Activated T-helper 1 cell treated with Interleukin-2 at 50 U/mL for 16 hours (primary cell): ENCODE data around the gene RARA.

Experiments
- DNase-seq: peaks from one replicate; pipeline ENCODE4 v3.0.0-alpha.2; 2020; ENCODE audit warnings: low read depth

Gene RARA

DNA sequence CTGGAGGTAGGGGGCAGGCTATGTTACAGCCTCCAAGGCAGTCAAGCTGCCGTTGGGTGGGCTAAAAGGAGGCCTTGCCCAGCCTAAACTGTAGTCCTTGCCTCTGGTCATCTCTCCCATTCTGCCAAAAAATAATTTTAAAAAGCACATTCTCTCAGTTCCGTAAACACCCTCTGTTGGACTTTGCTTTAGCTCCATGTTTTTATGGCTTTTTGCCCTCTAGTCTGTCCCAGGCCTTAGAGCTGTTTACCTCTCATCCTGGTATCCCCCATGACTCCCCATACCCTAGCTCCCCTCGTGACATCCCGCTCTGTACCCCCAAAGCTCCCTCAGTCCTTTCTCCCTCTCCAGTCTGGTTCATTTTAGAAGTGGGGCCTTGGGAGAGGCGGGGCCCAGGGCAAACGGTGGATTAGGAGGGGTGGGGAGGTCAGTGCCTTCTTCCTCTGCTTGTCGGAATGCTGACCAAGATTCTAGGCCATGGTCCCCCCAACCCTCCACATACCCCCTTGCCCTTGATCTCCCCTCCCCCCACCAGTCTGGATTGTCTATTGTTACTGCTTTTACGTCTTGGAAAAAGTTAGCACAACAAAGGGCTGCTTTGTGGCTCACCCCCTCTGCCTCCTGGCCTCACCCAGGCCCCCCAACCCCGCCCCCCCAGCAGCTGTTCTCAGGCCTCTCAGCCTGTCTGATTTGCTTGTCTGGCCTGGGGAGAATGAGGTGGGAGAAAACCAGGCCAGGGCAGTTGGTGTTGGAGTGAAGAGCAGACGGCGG lies 37.2 kb downstream of the RARA start:
- no peak for DNase-seq

DNA sequence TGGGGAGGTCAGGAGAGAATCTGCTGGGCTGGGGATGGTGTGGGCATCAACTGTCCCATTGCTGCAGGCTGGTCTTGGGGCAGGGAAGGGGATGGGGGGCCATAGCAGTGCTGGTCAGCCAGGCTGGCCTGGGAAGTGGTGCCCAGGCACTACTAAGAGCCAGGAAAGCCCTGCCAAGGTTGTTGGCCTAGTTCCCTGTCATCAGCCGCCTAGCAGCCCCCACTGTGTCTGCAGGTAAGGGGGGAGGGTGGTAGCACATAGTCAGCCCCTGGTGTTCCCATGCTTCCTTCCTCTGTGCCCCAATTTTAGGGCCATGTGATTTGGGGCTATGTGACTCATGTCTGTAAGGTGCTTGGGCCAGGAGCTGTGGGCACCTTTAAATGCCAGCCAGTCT lies 37.8 kb downstream of the RARA start:
- DNase-seq = no peak

DNA sequence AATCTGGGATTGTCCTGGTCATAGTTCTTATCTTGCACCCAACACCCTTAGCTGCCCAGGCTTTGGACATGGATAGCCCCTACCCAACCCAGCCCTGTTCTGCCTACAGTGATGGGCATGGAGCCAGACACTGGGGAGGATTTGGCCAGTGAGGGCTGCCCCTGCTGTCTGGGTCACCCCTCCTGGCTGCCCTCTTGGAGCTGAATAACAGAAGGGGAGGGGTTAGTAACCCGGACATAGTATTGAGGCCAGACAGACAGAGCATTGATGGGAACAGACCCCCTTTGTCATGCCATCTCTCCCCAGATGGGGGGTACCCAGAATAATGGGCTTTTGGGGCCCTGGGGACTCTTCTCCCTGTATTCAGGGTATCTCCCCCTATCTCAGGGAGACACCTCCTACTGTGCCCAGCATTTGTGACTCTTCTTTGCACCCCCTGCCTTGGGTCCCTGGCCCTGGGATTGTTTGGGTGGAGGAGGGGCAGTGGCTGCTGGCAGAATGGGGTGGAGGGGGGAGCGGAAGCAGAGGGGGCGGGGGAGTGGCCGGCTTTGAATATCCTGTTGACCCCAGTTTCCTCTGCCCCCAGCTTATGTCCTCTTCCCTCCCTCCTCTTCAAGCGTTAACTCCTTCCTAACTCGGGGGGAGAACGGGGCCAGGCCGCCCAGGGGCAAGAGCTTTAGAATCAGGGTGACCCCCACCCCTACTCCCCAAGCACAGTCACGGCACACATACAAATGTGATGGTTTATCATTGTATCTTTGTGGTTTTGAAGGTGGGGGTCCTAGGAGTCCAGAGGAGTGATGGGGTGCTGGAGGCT lies 38.5 kb downstream of the RARA start:
- DNase-seq = no peak

DNA sequence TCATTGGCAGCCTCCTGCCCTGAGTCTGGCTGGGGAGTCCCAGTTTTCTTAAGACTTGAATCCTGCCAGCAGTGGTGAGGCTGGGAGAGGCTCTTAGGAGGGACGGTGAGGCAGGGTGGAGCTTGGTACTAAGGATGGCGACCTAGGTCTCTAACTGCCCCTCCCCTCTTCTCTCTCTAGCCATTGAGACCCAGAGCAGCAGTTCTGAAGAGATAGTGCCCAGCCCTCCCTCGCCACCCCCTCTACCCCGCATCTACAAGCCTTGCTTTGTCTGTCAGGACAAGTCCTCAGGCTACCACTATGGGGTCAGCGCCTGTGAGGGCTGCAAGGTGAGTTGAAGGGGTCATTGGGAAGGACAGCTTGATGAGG lies 39.1 kb downstream of the RARA start:
- no peak for DNase-seq

- no peak for DNase-seq
Measured at GRCh38 chr17:40348562-40349476, 39.8 kb downstream of the RARA start.

DNA sequence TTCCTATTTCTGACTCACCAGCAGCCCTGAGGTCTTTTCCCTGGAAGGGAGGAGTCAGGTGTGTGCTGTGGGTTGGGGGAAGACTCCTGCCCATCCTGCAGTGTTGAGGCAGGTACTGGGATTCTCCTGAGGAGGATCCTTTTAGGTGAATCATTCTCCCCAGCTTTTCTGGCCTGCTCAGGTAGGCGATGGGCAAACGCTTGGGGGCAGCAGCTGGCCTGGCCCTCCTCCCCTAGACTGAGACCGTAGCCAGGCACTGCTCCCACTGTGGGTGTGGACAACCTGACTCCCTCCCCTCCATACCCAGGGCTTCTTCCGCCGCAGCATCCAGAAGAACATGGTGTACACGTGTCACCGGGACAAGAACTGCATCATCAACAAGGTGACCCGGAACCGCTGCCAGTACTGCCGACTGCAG lies 40.5 kb downstream of the RARA start:
- no peak for DNase-seq

DNA sequence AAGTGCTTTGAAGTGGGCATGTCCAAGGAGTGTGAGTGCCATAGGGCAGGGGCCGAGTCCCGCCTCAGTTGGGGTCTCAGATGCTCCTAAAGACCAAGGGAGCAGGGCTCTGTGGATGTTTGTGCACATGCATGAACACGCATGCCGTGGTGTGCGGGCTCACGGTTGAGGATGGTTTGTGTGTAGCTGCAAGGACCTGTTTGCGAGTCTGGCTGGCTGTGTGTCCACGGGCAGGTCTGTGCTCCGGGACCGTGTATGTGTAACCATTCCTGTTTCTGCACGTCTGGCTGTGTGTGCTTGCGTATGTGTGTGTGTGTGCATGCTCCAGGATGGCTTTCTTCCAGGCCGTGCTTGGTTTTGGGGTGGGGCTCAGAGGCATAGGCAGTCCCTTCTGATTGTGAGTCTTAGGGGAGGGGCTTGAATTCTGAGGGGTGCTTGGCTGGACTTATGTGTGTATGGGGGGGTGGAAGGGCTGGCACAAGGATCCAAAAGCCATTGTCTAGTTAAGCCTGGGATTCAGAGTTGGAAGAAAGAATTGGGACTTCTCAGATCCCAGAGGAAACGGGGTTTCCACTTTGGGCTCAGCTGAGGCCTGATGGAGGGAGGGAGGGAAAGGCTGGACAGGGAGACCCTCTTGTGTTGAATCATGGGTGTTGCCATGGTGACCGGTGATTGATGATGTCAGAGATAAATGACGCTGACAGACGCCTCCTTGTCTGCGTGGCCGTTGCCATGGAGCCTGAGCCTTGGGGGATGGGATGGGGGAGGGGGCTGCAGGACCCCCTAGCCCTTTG lies 41.1 kb downstream of the RARA start:
- no peak for DNase-seq

- no peak for DNase-seq
Measured at GRCh38 chr17:40350689-40351358, 41.8 kb downstream of the RARA start.

DNA sequence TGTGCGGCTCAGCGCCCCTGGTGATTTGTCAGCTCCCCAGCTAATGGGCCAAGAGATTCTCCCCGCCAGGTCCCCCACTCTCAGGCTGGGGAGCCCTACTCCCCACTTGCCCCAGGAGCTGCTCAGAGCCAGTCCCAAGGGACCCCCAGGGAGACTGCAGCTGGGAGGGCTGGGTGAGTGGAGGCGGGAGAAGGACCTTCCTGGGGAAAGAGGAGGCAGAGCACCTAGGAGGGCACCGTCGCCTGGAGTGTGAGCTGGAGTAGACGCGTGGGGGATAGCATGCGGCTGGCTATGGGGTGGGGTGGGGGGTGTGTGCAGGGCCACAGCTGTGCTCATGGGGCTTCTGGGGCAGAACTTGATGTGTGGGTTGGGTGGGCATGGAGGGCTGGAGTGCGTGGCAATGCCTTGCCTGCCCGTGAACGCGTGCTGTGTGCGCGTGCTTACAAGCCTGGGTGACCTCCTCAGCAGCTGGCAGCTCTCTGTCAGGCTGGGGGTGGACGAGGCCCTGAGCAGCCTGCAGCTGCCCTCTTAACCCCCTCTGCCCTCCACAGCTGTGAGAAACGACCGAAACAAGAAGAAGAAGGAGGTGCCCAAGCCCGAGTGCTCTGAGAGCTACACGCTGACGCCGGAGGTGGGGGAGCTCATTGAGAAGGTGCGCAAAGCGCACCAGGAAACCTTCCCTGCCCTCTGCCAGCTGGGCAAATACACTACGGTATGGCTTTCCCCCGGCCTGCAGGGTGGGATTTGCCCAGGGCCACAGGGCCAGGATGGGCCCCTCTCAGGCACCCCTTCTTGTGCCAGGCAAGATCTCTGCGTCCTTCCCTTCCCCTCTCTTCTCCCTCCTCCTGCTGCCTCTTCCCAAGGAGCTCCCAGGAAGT lies 42.6 kb downstream of the RARA start:
- DNase-seq = no peak

GRCh38 chr17:40352237-40352778 lies 43.3 kb downstream of the RARA start:
- DNase-seq = no peak

- no peak for DNase-seq
Measured at GRCh38 chr17:40352779-40353394, 43.9 kb downstream of the RARA start.

- DNase-seq = no peak
Measured at GRCh38 chr17:40354221-40355122, 45.5 kb downstream of the RARA start.

- DNase-seq = peak; percentile 66
Measured at GRCh38 chr17:40355123-40355803, 46.3 kb downstream of the RARA start.

DNA sequence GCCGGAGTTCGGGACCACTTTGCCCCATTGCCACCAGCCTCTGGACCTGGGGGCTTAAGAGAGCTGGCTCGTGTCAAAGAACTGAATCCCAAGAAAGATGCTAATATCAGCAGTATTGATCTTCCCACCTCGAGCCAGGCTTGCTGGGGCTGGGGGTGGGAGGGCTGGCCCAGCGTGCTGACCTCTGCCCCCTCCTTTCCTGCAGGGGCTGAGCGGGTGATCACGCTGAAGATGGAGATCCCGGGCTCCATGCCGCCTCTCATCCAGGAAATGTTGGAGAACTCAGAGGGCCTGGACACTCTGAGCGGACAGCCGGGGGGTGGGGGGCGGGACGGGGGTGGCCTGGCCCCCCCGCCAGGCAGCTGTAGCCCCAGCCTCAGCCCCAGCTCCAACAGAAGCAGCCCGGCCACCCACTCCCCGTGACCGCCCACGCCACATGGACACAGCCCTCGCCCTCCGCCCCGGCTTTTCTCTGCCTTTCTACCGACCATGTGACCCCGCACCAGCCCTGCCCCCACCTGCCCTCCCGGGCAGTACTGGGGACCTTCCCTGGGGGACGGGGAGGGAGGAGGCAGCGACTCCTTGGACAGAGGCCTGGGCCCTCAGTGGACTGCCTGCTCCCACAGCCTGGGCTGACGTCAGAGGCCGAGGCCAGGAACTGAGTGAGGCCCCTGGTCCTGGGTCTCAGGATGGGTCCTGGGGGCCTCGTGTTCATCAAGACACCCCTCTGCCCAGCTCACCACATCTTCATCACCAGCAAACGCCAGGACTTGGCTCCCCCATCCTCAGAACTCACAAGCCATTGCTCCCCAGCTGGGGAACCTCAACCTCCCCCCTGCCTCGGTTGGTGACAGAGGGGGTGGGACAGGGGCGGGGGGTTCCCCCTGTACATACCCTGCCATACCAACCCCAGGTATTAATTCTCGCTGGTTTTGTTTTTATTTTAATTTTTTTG lies 47.1 kb downstream of the RARA start:
- DNase-seq = no peak

DNA sequence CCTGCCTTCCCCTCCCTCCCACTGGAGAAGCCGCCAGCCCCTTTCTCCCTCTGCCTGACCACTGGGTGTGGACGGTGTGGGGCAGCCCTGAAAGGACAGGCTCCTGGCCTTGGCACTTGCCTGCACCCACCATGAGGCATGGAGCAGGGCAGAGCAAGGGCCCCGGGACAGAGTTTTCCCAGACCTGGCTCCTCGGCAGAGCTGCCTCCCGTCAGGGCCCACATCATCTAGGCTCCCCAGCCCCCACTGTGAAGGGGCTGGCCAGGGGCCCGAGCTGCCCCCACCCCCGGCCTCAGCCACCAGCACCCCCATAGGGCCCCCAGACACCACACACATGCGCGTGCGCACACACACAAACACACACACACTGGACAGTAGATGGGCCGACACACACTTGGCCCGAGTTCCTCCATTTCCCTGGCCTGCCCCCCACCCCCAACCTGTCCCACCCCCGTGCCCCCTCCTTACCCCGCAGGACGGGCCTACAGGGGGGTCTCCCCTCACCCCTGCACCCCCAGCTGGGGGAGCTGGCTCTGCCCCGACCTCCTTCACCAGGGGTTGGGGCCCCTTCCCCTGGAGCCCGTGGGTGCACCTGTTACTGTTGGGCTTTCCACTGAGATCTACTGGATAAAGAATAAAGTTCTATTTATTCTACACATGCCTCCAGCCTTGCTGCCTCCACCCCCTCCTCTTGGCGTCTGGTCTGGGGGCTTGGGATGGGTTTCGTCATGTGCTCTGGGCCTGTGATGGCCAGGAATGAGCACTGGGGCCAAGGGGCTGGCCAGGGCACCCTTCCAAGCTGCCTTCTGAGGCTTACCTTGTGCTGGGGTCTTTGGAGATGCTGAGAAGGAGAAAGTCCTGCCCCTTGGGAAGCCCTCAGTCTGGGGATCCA lies 48.3 kb downstream of the RARA start:
- no peak for DNase-seq
